GM19463 (cell line): ENCODE results near the gene RUFY1.
"Not testable (repeated sequence)": the region's sequence is repeated elsewhere in the genome, so short reads cannot be mapped to it uniquely, and the experiment has no call there.

Experiments used
- ATAC-seq: cut with Tn5 transposase; IDR thresholded peaks from one replicate; pipeline ENCODE4 v1.9.1; 2021; ENCODE audit warnings: mild to moderate bottlenecking, moderate library complexity; ENCODE audit not compliant: unreplicated experiment

RUFY1 gene

GRCh38 chr5:179620293-179620692, 69.9 kb downstream of the RUFY1 start:
- no peak for ATAC-seq

- ATAC-seq: no peak
Observed at GRCh38 chr5:179620703-179621350, 70.5 kb downstream of the RUFY1 start.

- no peak for ATAC-seq
Observed at GRCh38 chr5:179621551-179622214, 71.3 kb downstream of the RUFY1 start.

- peak; percentile 60 for ATAC-seq
Observed at GRCh38 chr5:179623003-179623905, 72.9 kb downstream of the RUFY1 start, which contains the start of gene HNRNPH1. TSS of gene HNRNPH1 (minus strand) at chr5:179623671. CDS start at chr5:179623133, 538 bp downstream.

GRCh38 chr5:179623906-179624741, 73.8 kb downstream of the RUFY1 start:
- peak; percentile 5 for ATAC-seq

GRCh38 chr5:179624841-179625271, 74.5 kb downstream of the RUFY1 start:
- no peak for ATAC-seq

- ATAC-seq: peak; percentile 55
Observed at GRCh38 chr5:179633501-179634369, 83.4 kb downstream of the RUFY1 start.

GRCh38 chr5:179634370-179635172, 84.2 kb downstream of the RUFY1 start:
- peak; percentile 90 for ATAC-seq

- ATAC-seq: not testable (repeated sequence)
Observed at GRCh38 chr5:179639296-179639695, 88.9 kb downstream of the RUFY1 start.

GRCh38 chr5:179641745-179642144, 91.4 kb downstream of the RUFY1 start:
- not testable (repeated sequence) for ATAC-seq

GRCh38 chr5:179642626-179643025, 92.3 kb downstream of the RUFY1 start:
- ATAC-seq: not testable (repeated sequence)

- not testable (repeated sequence) for ATAC-seq
Observed at GRCh38 chr5:179643141-179643920, 93.0 kb downstream of the RUFY1 start.

- not testable (repeated sequence) for ATAC-seq
Observed at GRCh38 chr5:179644766-179645165, 94.4 kb downstream of the RUFY1 start.

GRCh38 chr5:179648410-179648809, 98.1 kb downstream of the RUFY1 start:
- ATAC-seq: no peak

GRCh38 chr5:179649166-179649703, 98.9 kb downstream of the RUFY1 start:
- not testable (repeated sequence) for ATAC-seq

- not testable (repeated sequence) for ATAC-seq
Observed at GRCh38 chr5:179650245-179650644, 99.9 kb downstream of the RUFY1 start.

- ATAC-seq: not testable (repeated sequence)
Observed at GRCh38 chr5:179653135-179653534, 102.8 kb downstream of the RUFY1 start.
